GM12878 (cell line): ENCODE data around the gene KDM1B.

Source experiments
- CHD1 ChIP-seq: IDR thresholded peaks from 2 replicates; pipeline ENCODE4 v1.6.1; 2012; ENCODE audit warnings: low read depth, low read length, improper control_type of control experiment
- NFYB ChIP-seq: IDR thresholded peaks from 2 replicates; pipeline ENCODE4 v1.6.1; 2011; ENCODE audit warnings: low read depth, mild to moderate bottlenecking, low read length, improper control_type of control experiment, moderate library complexity; ENCODE audit not compliant: insufficient read depth
- POLR2AphosphoS5 ChIP-seq: IDR thresholded peaks from 2 replicates; pipeline ENCODE4 v1.6.1; 2011; ENCODE audit warnings: mild to moderate bottlenecking, low read length, inconsistent platforms
- RAD21 ChIP-seq: IDR thresholded peaks from 2 replicates; pipeline ENCODE4 v1.6.1; 2011; ENCODE audit warnings: mild to moderate bottlenecking, low read depth, low read length, moderate library complexity; ENCODE audit not compliant: insufficient read depth
- TF ChIP-seq, protein P1 (sequence below), 3 experiments: IDR thresholded peaks in 2 of 3; conservative IDR thresholded peaks in 1 of 3; 2 replicates each; pipeline ENCODE4 v1.5.1; 2011; ENCODE audit warnings: low read depth in 3 of 3, low read length in 3 of 3, mild to moderate bottlenecking in 3 of 3, control low read depth in 2 of 3, moderate library complexity in 2 of 3, inconsistent platforms in 1 of 3, mixed read lengths in 1 of 3; ENCODE audit not compliant: control insufficient read depth in 2 of 3, insufficient read depth in 1 of 3; ENCODE audit errors: extremely low read depth in 1 of 3

DNA sequence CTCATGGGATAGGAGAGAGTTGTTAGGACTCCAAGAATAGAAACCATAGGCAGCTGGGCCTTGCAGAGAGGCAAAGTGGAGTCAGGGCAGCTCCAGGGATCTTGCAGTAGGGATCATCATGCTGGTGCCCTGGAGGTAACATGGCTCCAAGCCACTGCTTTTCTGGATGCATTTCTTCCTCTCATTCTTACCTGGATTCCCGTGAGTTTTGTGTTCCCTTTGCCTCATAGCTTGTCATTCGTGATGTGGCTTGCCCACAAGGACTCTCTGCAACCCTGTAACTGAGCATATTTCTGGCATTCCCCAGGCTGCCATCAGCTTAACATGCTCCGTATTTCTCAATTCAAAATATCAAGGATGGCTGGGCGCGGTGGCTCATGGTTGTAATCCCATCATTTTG lies 38.1 kb upstream of the KDM1B start:
- TF ChIP-seq RAD21 (no peak), CHD1 (no peak), NFYB (no peak), POLR2AphosphoS5 (no peak)
- TF ChIP-seq, protein P1, sequence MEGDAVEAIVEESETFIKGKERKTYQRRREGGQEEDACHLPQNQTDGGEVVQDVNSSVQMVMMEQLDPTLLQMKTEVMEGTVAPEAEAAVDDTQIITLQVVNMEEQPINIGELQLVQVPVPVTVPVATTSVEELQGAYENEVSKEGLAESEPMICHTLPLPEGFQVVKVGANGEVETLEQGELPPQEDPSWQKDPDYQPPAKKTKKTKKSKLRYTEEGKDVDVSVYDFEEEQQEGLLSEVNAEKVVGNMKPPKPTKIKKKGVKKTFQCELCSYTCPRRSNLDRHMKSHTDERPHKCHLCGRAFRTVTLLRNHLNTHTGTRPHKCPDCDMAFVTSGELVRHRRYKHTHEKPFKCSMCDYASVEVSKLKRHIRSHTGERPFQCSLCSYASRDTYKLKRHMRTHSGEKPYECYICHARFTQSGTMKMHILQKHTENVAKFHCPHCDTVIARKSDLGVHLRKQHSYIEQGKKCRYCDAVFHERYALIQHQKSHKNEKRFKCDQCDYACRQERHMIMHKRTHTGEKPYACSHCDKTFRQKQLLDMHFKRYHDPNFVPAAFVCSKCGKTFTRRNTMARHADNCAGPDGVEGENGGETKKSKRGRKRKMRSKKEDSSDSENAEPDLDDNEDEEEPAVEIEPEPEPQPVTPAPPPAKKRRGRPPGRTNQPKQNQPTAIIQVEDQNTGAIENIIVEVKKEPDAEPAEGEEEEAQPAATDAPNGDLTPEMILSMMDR (IDR thresholded peaks at IDR 0.05 in 2 of 3, conservative IDR thresholded peaks at IDR 0.05 in 1 of 3; ENCODE audit: control insufficient read depth in 2 of 3, extremely low read depth in 1 of 3, insufficient read depth in 1 of 3, low read depth in 3 of 3, low read length in 3 of 3) = no peak
